NOMO-1 treated with DMSO at 0.1 percent for 48 hours (cell line): Measurements from ENCODE around the gene ARPC3.
"Not testable (repeated sequence)": the region's sequence is repeated elsewhere in the genome, so short reads cannot be mapped to it uniquely, and the experiment has no call there.

Experiments used
- DNase-seq: peaks from one replicate; lab custom pipeline; 2025; ENCODE audit not compliant: unreplicated experiment; lab: John Stamatoyannopoulos, UW

Gene ARPC3

DNA sequence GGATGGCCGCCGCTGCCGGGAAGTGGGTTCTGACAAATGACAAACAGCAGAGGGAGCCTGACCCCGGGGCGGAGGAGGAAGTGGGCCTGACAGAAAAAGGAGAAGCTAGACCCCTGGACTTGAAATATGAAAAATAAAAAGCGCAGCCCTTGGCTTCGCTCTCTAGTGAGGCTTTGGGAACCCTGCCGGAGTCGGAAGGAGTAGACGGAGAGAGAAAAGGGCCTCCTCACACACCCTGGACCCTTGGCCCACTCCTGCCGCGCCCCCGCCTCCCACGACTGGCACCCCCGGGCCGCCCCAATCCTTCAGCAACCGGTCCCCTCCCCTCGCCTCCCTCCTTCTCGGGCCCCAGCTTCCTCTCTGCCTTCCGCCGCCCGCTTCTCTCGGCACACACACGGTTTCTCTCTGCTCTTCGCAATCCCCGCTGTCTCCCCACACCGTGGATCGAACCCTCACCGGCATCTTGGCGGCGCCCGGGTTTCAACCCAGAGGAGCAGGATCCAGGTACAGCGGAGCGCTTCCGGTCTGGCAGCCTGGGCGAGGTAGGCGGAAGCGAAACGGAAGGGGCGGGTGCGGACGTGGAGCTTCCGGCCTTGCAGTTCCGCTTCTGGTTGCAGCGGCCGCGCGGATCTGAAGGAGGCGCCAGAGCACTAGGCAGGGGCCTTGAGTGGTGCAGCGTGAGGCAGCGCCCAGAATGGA is at the start of gene ARPC3:
Gene ARPC3, minus strand, starts transcription at position 539 of the 699 bp plus-strand sequence. Its CDS starts 77 bp downstream, at position 462.
- peak; percentile 95 for DNase-seq

DNA sequence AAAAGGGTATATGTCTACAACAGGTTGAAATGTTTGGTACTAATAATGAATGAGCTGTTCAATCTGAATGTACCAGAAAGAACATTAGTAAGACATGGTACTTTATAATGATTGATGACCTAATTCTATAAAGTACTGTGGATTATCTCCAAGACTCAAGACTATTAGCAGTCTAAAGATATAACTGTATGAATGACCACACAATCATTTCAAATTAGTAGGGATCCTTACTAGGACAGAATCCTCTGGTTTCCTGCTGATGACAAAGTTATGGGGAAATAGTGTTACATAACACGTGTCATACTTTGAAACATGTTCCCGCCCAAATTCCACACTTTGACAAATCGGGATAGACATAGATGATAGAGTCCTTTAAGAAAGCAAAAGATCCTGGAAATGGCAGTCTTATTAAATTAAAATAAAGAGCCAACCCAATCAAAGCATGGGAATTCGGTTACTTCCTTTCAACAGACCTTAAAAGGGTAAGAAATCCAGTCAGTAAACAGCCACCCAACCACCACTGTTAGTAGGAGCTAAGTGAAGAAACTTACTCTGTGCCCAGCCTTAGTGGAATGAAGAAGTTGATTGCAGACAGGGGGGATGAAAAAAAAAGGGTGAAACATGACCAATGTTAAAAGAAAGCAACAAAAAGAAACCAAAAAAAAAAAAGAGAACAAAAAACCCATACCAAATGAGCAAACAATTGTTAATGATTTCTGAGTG is 49.0 kb upstream of the ARPC3 start:
- peak; percentile 77 for DNase-seq

DNA sequence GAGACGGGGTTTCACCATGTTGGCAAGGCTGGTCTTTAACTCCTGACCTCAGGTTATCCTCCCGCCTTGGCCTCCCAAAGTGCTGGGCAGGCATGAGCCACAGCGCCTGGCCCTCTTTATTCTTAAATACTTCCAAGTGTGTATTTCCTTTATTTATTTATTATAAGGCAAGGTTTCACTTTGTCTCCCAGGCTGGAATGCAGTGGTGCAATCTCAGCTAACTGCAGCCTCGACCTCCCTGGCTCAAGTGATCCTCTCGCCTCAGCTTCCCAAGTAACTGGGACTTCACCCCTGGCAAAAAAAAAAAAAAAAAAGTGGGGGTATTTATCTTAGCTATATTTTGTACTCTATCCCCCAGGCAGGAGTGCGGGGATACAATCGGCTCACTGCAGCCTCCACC is 25.3 kb upstream of the ARPC3 start:
- DNase-seq, result no peak

DNA sequence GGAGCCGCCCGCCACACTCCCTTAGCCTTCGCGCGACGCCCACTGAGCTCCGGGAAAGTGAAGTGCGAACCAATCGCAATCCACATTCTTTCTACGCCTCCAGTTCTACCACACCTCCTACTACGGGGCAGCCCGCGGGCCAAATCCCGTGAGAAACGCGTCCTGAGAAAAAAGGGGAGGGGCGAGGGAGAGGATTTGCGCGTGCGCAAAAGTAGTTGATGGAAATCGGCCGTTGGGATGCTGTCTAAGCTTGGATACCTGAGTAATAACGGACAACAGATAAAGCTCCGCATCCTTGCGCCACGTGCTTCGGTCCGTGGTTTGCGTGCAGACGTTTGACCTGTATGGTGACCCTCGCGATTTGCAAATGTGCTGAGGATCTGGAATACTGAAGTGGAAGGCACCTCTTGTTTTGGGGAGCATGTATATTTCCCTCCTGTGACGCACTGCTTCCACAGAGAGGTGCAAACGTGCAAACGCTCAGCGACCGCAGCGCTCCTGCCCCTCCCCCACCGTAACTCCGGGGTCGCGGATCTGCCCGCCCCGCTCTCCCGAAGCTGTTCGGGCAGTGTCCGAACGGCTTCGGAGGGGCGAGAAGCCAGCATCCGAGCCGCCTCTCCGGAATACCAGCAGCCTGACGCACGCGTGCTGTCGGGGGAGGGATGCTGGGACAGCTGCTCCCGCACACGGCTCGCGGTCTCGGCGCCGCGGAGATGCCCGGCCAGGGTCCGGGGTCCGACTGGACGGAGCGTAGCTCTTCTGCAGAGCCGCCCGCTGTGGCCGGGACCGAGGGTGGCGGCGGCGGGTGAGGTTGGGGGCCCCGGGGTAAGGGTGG is 18.3 kb upstream of the ARPC3 start, which contains the start of the genes FAM216A and GPN3:
Gene FAM216A, plus strand, starts transcription at position 632 of the 835 bp plus-strand sequence. Its CDS starts 31 bp downstream, at position 663.
Gene GPN3, minus strand, starts transcription at position 44 of the 835 bp plus-strand sequence. CDS start 54 bp downstream, outside the sequence.
- peak; percentile 99 for DNase-seq

- DNase-seq, result no peak
Observed at GRCh38 chr12:110467847-110468213, 17.7 kb upstream of the ARPC3 start.

DNA sequence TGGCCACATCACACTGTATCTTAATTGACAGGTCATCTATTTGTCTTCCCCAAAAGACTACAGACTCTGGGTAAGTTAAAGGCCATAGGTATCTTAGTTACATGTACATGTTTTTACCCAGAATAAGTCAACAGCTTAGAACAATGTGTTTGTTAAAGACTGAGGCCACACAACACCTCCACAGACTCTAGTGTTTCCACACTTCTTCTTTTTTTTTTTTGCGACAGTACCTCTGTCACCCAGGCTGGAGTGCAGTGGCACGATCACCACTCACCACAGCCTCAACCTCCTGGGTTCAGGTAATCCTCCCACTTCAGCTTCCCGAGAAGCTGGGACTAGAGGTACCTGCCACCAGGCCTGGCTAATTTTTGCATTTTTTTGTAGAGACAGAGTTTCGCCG is 16.7 kb upstream of the ARPC3 start:
- DNase-seq, result peak; percentile 34

- DNase-seq, result not testable (repeated sequence)
Observed at GRCh38 chr12:110465765-110466164, 15.6 kb upstream of the ARPC3 start.

DNA sequence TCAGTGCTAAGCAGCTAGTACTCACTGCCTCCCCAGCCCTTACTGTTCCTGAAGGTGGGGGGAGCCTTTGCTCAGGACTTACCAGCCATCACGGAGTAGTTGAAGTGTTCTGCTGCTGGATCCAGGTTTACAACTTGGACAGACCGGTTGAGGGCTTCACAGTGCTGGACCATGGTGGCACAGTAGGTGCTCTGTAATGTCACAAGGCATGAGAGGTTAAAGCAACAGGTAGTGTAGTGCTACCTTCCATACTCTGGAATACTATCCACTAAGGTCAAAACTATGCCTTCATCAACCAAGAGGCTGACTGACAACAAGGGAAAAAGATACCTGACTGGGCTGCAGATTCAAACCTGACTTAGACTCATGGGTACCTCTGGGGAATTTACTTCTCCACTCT is 14.9 kb upstream of the ARPC3 start:
- DNase-seq, result no peak

GRCh38 chr12:110461189-110461588 is 11.1 kb upstream of the ARPC3 start:
- DNase-seq, result not testable (repeated sequence)

- no peak for DNase-seq
Observed at GRCh38 chr12:110458756-110459155, 8.6 kb upstream of the ARPC3 start.

- no peak for DNase-seq
Observed at GRCh38 chr12:110453569-110454296, 3.6 kb upstream of the ARPC3 start.

DNA sequence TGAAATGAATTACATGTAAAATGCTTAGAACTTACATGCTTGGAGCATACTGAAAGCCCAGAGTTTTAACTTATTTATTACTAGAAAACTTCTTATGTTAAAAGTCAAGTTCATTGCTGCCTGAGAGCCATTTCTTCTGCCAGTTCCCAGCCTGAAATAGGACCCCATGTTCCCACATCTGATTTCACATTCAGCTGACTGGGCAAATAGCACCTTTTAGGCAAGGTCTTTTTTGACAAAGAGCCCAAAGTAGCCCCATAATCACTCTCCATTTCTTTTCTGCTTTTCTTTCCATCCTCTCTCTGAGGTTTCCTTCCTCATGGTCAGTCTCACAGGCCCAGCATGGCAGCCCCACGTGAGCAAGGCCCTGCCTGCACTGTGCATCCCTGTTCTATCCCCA is 1.1 kb upstream of the ARPC3 start:
- DNase-seq, result no peak

GRCh38 chr12:110444455-110444854 is 5.7 kb downstream of the ARPC3 start:
- DNase-seq, result no peak

DNA sequence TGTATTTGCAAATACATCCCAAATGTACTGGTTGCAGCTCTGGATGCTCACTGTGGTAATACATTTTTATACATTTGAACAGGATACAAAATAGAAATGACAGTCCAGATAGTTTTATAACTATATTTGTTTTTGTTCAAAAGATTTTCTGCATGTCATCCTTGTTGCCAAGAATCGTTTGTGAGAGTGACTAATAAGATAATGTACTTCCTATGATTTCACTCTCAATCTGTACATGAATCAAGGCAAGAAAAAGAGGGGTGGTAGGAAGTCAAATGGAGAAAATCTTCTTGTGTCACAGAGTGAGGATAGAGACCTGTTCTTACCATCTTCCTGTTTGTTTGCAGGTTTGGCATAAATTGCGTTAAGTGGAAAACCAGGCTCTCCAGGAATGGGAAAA is 13.9 kb downstream of the ARPC3 start:
- DNase-seq, result no peak

- no peak for DNase-seq
Observed at GRCh38 chr12:110431957-110432587, 18.1 kb downstream of the ARPC3 start.

GRCh38 chr12:110429676-110430075 is 20.5 kb downstream of the ARPC3 start:
- not testable (repeated sequence) for DNase-seq

DNA sequence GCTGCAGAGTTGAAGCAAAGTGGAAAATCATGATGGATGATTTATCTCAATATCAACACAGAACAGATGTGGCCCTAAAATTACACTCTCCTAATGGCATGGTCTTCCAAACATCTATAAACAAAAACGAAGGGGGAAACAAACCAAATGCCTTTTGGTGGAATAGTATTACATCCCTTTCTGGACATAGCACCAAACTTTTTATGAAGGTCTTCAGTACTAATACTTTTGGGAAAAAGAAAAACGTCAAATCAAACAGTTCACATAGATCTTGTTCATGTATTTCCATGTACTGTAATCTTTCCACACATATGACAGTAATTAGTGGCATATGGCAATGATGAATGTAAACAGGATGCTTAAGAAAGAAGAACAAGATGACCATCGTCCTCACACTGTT is 23.7 kb downstream of the ARPC3 start:
- DNase-seq, result peak; percentile 7

GRCh38 chr12:110424237-110424636 is 25.9 kb downstream of the ARPC3 start:
- DNase-seq, result no peak

GRCh38 chr12:110421701-110422100 is 28.4 kb downstream of the ARPC3 start:
- DNase-seq, result no peak

DNA sequence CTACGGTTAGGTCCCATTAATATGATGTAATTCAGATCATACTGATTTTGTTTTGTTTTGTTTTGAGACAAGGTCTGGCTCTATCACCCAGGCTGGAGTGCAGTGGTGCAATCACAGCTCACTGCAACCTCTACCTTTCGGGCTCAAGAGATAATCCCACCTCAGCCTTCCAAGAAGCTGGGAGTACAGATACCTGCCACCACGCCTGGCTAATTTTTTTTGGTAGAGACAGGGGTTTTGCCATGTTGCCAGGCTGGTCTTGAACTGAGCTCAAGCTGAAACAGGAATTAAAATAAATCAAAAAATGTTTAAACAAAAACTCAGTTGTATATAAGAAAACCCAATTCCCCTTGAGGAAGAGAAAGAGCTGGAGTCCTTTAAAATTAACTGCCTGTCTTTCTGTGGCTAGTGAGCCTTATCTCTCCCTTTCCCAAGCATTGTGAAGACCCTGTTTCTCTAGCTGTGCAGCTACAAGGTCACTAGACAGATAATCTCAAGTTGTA is 28.9 kb downstream of the ARPC3 start:
- DNase-seq, result no peak
